G401 (cell line): ENCODE data around the gene MX2. TPM values are rescaled to one million over a fixed set of nuclear protein-coding genes. Genes with fewer than 3 reads are reported as not detected.

Source experiments
- DNase-seq: peaks from one replicate; pipeline ENCODE4 v3.0.0-alpha.2; 2015; ENCODE audit warnings: low spot score
- in situ Hi-C: cut with HindIII; loops from 2 replicates; pipeline ENCODE4 v1.10.0; 2016; ENCODE audit warnings: low sequenced_read_pairs, mixed read lengths
- total RNA-seq: library from RNA; depleted of rRNA; stranded (reverse); fragments of >200 nt; shearing (Covaris generic); gene quantifications from 2 replicates; pipeline ENCODE4 v1.2.3, GENCODE V29; 2014; rRNA removed

The MX2 gene
- total RNA-seq, 1 experiment from 2014 or later, result not detected

DNA sequence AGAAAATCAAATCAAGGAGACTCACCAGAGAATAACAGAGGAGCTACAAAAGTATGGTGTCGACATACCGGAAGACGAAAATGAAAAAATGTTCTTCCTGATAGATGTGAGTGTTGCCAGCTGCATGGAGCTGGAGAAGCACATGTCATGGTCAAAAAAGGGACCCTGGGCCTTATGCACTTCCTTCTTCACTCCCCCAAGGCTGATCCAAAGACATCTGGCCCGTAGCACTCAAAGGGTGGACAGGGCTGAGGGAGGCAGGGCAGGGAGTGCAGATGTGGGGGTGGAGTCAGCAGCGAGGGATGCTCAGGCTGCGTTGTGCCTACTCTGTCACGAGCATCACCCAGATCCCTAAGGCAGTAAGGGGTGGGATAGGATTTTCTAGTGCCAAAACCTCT lies 83.6 kb downstream of the MX2 start:
- DNase-seq, result no peak
- in situ Hi-C loops, result no loop called here

DNA sequence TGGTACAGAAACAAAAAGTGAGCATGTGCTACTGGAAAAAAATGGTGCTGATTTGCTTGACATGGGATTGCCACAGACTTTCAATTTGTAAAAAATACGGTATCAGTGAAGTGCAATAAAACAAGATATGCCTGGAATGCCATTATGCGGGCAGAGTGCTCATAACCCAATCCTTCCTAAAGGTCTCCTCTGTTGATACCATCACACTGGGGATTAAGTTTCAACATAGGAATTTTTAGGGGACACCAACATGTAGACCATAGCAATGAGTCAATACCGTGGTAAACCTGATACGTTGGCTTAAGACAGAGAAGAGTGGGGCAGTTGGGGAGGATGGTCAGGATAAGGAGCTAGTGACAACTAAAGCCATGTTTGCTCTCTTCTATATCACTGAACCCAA lies 84.8 kb downstream of the MX2 start:
- in situ Hi-C loops, result no loop called here

DNA sequence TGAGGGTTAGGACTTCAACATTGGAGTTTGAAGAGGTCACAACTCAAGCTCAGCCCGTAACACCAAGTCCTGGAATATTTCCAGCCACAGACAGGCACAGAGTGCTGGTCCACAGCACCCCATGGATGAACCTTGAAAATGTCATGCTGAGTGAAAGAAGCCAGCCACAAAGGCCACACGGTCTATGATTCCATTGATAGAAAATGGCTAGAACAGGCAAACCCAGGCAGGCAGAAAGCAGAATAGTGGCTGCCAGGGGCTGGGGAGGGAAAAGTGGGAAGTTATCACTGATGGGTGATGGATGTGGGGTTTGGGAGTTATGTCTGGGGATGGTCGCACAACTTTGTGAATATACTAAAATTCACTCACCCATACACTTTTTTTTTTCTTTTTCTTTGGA lies 85.5 kb downstream of the MX2 start:
- in situ Hi-C loops, result no loop called here
- DNase-seq, result no peak

More for the DNA sequence above, 84.8 kb downstream of the MX2 start:
- no peak for DNase-seq

DNA sequence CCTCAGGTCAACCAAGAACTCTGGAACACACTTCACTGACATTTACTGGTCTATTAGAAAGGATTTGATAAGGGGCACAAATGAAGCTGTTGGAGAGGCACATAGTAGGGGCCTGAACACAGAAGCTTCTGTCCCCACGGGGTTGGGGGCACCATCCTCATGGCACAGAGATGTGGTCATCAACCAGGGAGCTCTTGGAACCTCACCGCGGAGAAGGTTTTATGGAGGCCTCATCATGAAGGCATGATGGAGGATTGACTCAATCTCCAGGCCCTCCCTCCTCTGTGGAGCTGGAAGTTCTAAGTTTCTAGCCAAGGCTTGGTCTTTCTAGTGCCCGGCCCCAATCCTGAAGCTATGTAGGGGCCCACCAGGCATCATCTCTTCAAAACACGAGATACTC lies 87.8 kb downstream of the MX2 start:
- in situ Hi-C loops, result no loop called here
- no peak for DNase-seq

DNA sequence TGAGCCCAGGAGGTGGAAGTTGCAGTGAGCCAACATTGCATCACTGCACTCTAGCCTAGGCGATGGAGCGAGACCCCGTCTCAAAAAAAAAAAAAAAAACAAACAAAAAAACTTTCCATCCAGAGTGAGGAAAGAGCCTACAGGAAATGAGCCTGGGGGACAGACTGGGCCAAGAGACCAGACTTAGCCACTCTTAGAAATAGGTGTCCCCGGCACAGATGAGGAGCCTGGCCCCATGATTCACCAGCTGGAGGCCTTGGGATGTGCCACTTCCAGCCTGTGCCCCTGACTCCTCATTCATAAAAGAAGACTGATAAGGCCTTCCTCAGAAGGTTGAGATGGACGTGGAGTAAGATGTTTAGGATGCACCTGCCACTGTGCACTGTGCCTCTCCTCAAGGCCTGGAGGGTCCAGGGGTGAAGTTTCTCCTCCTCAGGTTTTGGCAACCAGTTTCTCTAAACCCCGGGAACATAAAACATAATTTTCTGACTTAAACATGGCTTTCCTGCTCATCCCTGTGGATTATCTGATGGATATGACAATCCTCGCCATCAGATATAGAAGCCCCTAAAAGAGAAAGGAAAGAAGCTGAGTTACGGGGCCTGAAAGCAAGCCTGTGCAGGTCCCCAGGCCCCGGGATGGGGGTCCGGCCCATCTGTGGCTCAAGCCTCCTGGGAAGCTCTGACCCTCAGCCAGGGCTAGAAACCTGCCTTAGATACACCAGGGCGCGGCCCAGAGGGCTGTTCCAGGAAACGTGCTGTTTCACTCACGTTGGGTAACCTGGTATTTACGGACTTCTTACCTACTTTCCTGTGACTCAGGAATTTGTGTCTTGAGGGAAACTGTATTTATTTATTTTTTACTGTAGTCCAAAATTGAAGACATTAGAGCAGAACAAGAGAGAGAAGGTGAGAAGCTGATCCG lies 90.2 kb downstream of the MX2 start:
- in situ Hi-C loops, result no loop called here

DNA sequence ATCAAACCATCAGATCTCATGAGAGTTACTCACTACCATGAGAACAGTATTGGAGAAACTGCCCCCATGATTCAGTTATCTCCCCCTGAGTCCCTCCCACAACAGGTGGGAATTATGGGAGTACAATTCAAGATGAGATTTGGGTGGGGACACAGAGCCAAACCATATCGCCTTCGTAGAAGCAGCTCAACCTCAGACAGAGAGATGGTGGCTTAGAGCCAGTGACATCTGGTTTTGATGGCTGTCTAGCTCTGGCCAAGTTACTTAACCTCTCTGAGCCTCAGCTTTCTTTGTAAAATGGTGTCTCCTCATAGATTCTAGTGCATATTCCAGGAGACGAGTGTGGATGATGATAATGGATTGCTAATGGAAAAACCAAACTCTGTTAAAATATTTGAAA lies 91.4 kb downstream of the MX2 start:
- no peak for DNase-seq
- in situ Hi-C loops, result no loop called here

More for the DNA sequence above, 90.2 kb downstream of the MX2 start:
- no peak for DNase-seq

DNA sequence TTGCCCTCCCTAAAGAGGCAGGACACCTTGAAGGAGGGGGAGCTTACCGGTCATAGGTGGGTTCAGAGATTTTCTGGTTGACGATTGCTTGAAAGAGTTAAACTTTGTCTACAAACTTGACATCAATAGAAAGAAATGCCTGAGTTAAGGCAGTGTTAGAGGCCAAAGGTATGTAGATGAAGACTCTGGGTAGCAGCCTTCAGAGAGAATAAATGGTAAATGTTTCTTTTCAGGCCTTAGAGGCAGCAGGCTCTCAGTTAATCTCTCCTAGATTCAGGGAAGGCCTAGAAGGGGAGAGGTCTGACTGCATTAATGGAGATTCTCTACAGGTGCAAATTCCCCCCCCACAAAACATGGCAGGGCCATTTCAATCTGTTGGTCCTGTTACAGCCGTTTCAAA lies 91.9 kb downstream of the MX2 start:
- in situ Hi-C loops, result no loop called here

DNA sequence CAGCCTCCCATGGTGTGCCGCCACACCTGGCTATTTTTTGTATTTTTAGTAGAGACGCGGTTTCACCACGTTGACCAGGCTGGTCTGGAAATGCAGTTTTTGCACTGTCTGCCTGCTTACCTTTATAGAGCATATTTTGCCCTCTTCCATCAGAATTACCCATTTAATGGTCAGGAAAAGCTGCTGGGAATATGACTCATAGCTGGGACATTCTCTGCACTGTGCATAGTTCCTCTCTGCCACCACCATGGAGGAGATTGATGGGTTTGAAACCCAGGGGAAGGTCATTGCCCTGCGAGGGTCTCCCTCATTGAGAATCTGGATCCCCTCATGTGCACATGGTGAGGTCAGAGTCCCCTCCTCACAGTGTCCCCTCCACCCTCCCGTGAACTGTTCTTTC lies 96.3 kb downstream of the MX2 start:
- in situ Hi-C loops, result no loop called here
- no peak for DNase-seq

More for the DNA sequence above, 91.9 kb downstream of the MX2 start:
- DNase-seq, result no peak

DNA sequence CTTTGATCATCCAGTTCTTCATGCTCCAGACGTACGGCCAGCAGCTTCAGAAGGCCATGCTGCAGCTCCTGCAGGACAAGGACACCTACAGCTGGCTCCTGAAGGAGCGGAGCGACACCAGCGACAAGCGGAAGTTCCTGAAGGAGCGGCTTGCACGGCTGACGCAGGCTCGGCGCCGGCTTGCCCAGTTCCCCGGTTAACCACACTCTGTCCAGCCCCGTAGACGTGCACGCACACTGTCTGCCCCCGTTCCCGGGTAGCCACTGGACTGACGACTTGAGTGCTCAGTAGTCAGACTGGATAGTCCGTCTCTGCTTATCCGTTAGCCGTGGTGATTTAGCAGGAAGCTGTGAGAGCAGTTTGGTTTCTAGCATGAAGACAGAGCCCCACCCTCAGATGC lies 96.7 kb downstream of the MX2 start:
- in situ Hi-C loops, result no loop called here
- DNase-seq, result no peak

Other genes with a start within 250 kb of the MX2 start
- not detected in 2 replicates for gene BACE2, start 193.9 kb upstream of the MX2 start, total RNA-seq
- not detected in 2 replicates for gene FAM3B, start 45.2 kb upstream of the MX2 start, total RNA-seq
- not detected in 2 replicates for gene MX1, start 64.2 kb downstream of the MX2 start, total RNA-seq
- not detected in 2 replicates for gene TMPRSS2, start 146.1 kb downstream of the MX2 start, total RNA-seq